NCI-H774 (cell line): ENCODE results near the gene NLGN3.

ENCODE experiments used
- DNase-seq: peaks from one replicate; lab custom pipeline; 2025; lab: John Stamatoyannopoulos, UW

Gene NLGN3

DNA sequence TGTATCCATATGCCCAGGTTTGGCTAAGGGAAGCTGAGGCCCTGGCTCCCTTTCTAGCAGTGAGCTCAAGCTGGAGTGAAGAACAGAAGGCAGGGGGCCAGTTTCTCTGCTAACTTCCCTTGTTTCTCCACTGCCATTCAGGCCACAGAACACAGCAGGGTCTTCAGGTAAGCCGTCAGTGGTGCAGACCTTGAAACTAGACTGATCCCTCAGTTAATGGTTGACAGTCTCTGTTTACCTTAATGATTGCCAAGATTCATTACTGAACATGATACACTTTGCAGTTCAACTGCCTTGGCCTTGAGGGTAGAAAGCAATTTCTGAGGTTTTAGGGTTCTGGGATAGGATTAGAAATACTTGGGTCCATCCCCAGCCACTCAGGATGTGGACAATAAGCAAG, 69.5 kb downstream of the NLGN3 start:
- no peak for DNase-seq

DNA sequence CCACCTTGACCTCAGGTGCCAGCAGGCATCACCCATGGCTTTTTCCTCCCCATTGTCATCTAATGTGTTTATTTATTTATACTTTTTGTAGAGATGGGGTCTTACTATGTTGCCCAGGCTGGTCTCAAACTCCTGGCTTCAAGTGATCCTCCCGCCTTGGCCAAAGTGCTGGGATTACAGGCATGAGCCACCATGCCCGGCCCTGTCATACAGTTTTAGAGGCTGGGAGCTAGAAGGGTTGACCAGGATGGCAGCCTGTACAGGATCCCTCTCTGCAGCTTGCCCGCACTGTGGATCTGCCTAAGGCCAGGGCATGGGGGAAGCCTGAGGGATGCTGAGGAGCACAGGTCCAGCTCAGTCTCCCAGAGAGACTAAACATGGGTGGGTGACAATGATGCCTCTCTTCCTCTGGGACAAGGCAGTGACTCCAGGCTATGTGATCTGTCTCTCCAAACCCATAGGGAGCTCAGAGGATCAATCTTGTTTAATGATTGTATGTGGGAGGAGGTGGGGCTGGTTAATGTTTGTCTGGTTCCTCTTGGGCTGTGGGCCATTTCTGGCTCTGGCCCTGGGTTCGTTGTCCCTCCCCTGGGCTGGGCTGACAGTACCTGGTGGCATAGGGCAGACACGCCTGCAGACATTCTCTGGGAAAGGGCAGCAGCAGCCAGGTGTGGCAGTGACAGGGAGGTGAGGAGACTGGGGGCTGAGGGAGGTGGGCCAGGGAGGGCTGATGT, 70.1 kb downstream of the NLGN3 start:
- no peak for DNase-seq

- no peak for DNase-seq
These were observed 70.8 kb downstream of the NLGN3 start for GRCh38 chrX:71215338-71215912.

DNA sequence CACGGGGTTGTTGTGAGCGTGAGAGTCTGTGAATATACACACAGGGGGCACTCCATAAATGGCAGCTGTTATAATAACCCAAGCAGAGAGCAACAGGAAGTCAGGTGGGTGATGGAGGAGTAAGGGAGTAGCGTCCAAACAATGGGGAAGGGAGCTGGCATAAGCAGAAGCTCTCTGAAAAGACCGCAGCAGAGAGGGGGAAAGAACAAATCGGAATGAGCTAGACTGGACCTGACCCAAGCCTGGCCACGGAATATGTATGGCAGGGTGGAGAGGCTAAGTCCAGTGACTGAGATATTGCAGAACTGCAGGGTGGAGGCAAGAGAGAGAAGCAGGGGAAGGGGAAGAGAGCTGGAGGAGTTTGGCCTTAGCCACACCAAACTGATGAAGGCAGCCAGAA, 71.8 kb downstream of the NLGN3 start:
- DNase-seq = peak; percentile 56

- DNase-seq = no peak
These were observed 72.7 kb downstream of the NLGN3 start for GRCh38 chrX:71217298-71217697.
